VCaP (cell line): ENCODE results near the gene CYP26B1.

ENCODE experiments used
- H3K27ac ChIP-seq: fragments of 450-650 bp; 2 replicates; pipeline ENCODE4 v1.5.1; 2017
- CTCF ChIP-seq: fragments of 450-650 bp; conservative IDR thresholded peaks from 2 replicates; pipeline ENCODE4 v1.5.1; 2017; ENCODE audit warnings: mild to moderate bottlenecking, moderate library complexity

The CYP26B1 gene

GRCh38 chr2:72103161-72103560 lies 44.5 kb downstream of the CYP26B1 start:
- TF ChIP-seq CTCF: no peak
- H3K27ac ChIP-seq: no peak overlapping the region

GRCh38 chr2:72098935-72099334 lies 48.7 kb downstream of the CYP26B1 start:
- no peak overlapping the region for H3K27ac ChIP-seq
- no peak for TF ChIP-seq CTCF

- H3K27ac ChIP-seq: no peak overlapping the region
- no peak for TF ChIP-seq CTCF
Measured at GRCh38 chr2:72097276-72097675, 50.4 kb downstream of the CYP26B1 start.

- no peak for TF ChIP-seq CTCF
- no peak overlapping the region for H3K27ac ChIP-seq
Measured at GRCh38 chr2:72096181-72096580, 51.5 kb downstream of the CYP26B1 start.

GRCh38 chr2:72095364-72095763 lies 52.3 kb downstream of the CYP26B1 start:
- TF ChIP-seq CTCF: no peak

GRCh38 chr2:72094701-72095100 lies 53.0 kb downstream of the CYP26B1 start:
- TF ChIP-seq CTCF: no peak
- no peak overlapping the region for H3K27ac ChIP-seq

More at GRCh38 chr2:72095364-72095763, 52.3 kb downstream of the CYP26B1 start:
- H3K27ac ChIP-seq: no peak overlapping the region

- H3K27ac ChIP-seq: no peak overlapping the region
Measured at GRCh38 chr2:72092111-72092510, 55.6 kb downstream of the CYP26B1 start.

More at GRCh38 chr2:72092111-72092510, 55.6 kb downstream of the CYP26B1 start:
- no peak for TF ChIP-seq CTCF
